HG02678 (cell line): ENCODE data around the gene MARVELD2.
"Not testable (repeated sequence)": the region's sequence is repeated elsewhere in the genome, so short reads cannot be mapped to it uniquely, and the experiment has no call there.

Experiments
- ATAC-seq: cut with Tn5 transposase; IDR thresholded peaks from one replicate; pipeline ENCODE4 v1.9.1; 2021; ENCODE audit warnings: mild to moderate bottlenecking, moderate library complexity; ENCODE audit not compliant: unreplicated experiment

The MARVELD2 gene

GRCh38 chr5:69444127-69444754 lies 29.3 kb downstream of the MARVELD2 start:
- no peak for ATAC-seq

DNA sequence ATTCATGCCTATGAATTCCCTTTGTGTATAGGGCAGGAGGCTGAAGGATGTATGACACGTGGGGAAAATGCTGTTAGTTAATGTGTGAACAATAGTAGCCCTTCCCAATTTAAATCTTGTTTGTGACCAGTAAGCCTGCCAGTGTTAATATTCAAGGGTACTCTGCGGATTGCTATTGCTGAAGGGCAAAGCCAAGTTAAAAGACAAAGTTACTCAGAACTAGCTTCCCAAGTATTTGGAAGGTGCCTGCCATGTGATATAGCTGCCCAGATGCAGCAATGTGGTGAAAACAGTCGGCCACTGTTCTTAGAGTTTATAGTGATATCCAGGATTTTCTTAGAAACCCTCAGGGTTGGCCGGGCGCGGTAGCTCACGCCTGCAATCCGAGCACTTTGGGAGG lies 34.6 kb downstream of the MARVELD2 start:
- ATAC-seq: no peak

DNA sequence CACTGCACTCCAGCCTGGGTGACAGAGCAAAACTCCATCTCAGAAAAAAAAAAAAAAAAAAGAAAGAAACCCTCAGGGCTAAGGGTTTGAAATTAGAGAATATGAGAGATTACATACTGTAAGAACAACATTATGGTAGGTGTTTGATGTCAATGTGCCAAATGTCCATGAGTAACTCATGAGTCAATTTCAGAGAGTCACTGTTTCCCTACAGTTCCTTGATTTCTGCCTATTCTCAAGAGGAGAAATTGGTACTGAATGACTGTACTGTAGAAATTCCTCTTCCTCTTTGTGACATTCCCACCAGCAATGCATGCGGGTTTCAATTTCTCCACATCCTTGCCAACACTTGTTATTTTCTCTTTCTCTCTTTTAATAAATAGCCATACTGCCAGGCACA lies 35.2 kb downstream of the MARVELD2 start:
- no peak for ATAC-seq

DNA sequence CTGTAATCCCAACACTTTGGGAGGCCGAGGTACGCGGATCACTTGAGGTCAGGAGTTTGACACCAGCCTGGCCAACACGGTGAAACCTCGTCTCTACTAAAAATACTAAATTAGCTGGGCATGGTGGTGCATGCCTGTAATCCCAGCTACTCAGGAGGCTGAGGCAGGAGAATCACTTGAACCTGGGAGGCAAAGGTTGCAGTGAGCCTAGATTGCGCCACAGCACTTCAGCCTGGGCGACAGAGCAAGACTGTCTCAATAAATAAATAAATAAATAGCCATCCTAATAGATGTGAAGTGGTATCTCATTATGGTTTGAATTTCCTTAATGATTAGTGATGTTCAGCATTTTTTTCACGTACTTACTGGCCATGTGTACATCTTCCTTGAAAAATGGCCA lies 35.6 kb downstream of the MARVELD2 start:
- ATAC-seq: not testable (repeated sequence)

DNA sequence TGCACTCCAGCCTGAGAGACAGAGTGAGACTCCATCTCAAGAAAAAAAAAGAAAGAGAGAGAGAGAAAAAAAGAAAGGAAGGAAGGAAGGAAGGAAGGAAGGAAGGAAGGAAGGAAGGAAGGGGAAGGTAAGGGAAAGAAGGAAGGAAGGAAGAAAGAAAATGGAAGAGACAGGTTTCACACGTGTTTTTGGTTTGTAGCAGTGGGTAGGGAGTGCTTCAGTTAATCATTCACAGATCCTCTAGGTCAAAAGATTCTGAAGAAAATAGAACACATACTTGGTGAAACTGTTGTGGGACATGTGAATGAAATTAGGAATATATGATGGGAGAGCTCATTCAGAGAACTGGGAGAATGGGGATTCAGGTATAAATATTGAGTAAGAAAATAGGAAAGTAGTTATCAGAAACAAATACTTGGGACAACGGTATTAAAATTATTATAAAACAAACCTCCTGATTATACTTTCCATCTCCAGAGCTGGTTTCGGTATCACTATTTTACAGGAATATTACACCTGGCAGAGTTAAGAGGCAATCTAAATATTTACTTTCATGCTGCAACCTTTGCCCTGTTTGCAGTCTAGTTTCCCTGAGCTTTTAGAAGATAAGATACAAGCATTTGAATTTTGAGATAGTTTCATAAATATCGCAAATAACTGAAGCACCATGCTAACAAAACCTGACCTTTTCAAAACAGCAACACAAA lies 37.2 kb downstream of the MARVELD2 start:
- ATAC-seq: no peak

DNA sequence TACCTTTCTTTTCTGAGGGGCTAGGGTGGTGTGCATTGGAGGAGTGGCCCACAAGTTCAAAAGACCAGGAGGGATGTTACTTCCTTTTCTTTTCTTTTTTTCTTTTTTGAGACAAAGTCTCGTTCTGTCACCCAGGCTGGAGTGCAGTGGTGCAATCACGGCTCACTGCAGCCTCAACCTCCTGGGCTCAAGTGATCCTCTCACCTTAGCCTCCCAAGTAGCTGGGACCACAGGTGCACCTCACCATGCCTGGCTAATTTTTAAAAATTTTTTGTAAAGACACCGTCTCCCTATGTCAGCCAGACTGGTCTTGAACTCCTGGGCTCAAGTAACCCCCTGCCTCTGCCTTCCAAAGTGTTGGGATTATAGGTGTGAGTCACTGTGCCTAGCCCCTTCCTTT lies 38.6 kb downstream of the MARVELD2 start:
- not testable (repeated sequence) for ATAC-seq

- ATAC-seq: no peak
Observed at GRCh38 chr5:69454460-69455249, 39.7 kb downstream of the MARVELD2 start.

GRCh38 chr5:69455428-69455988 lies 40.6 kb downstream of the MARVELD2 start:
- not testable (repeated sequence) for ATAC-seq

- ATAC-seq: no peak
Observed at GRCh38 chr5:69462170-69462569, 47.3 kb downstream of the MARVELD2 start.

- ATAC-seq: not testable (repeated sequence)
Observed at GRCh38 chr5:69466375-69466774, 51.5 kb downstream of the MARVELD2 start.

DNA sequence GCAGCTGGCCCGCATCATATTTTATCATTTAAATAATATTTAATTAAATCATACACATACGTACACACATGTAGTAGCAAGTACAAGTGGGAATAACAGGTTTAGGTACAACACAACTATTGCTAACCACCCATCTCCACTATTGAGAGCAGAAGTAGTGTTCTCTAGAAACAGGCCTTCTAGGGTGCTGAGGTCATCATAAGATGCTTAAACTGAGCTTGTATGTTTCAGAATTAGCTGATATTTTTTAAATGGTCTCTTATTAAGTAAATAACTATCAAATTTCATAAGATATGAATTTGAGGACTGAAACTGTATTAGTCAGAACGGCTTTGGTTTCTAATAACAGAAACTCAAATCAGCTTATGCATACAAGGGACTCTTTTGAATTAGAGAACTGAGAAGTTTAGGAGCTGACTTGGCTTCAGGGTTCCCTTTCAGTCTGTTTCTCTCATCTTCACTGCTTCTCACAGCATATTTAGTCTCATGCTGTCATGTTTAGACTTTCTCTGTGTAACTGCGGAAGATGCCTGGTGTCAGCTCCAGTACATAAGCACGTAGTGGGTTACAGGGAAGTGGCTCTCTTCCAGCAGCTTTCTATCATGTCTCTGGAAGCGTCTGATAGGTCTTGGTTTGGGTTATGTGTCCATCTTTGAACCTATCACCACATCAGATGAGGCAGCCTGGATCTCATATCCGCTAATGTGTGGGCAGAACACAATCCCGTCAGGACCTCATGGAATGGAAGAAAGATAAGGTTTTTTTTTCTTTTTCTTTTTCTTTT lies 52.7 kb downstream of the MARVELD2 start:
- ATAC-seq: peak; percentile 91

- no peak for ATAC-seq
Observed at GRCh38 chr5:69468631-69469030, 53.7 kb downstream of the MARVELD2 start.

- not testable (repeated sequence) for ATAC-seq
Observed at GRCh38 chr5:69471516-69471915, 56.6 kb downstream of the MARVELD2 start.

GRCh38 chr5:69472535-69473143 lies 57.7 kb downstream of the MARVELD2 start:
- ATAC-seq: not testable (repeated sequence)

- no peak for ATAC-seq
Observed at GRCh38 chr5:69477170-69477569, 62.3 kb downstream of the MARVELD2 start.

- not testable (repeated sequence) for ATAC-seq
Observed at GRCh38 chr5:69478296-69478695, 63.4 kb downstream of the MARVELD2 start.

- no peak for ATAC-seq
Observed at GRCh38 chr5:69484891-69485290, 70.0 kb downstream of the MARVELD2 start.

DNA sequence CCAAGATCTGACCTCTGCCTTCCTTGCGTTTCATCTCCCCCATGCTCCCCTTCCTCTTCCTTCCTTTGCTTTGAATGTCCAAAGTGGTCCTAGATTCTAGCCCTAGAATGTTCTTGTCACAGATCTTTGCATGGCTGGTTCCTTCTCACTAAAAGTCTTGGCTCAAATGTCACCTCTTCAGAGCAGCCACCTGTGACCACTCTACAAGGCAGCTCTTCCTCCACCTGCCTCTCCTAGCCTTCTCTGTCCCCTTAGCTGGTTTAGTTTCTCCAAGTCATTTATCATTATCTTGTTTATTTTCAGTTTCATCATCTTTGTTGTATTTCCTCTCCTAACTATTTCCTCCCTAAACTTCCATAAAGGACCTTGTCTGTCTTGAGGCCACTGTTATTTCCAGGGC lies 70.6 kb downstream of the MARVELD2 start:
- ATAC-seq: no peak

DNA sequence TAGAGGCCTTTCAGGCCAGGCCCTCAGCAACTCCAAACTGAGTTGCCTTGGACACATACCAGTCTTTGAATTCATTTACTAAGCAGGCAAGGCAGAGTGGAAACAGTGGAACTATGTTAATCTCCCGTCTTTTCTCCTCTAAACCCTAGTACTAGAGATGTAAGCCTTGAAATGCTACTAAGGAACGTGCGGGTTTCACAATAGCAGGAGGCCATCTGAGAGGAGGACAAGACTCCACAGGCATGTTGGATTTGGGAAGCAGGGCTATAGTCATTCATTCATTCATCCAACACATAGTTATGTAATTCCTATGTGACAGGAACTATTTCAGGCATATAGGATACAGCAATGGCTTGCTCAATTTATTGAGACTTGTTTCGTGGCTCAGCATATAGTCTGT lies 74.3 kb downstream of the MARVELD2 start:
- no peak for ATAC-seq

- ATAC-seq: no peak
Observed at GRCh38 chr5:69491027-69491426, 76.1 kb downstream of the MARVELD2 start.
